GM12874 (cell line): ENCODE data around the gene EXO1.

Source experiments
- TF ChIP-seq, protein P1 (sequence below): IDR thresholded peaks from 2 replicates; pipeline ENCODE4 v1.5.1; 2011; ENCODE audit warnings: low read depth, mild to moderate bottlenecking, control low read depth, low read length, moderate library complexity; ENCODE audit not compliant: insufficient read depth

The EXO1 gene

GRCh38 chr1:241847796-241848685 is at the start of gene EXO1:
Gene EXO1, plus strand, starts transcription at chr1:241848204. Its CDS starts 2,222 bp downstream, at chr1:241850426.
- TF ChIP-seq, protein P1, sequence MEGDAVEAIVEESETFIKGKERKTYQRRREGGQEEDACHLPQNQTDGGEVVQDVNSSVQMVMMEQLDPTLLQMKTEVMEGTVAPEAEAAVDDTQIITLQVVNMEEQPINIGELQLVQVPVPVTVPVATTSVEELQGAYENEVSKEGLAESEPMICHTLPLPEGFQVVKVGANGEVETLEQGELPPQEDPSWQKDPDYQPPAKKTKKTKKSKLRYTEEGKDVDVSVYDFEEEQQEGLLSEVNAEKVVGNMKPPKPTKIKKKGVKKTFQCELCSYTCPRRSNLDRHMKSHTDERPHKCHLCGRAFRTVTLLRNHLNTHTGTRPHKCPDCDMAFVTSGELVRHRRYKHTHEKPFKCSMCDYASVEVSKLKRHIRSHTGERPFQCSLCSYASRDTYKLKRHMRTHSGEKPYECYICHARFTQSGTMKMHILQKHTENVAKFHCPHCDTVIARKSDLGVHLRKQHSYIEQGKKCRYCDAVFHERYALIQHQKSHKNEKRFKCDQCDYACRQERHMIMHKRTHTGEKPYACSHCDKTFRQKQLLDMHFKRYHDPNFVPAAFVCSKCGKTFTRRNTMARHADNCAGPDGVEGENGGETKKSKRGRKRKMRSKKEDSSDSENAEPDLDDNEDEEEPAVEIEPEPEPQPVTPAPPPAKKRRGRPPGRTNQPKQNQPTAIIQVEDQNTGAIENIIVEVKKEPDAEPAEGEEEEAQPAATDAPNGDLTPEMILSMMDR: peak; percentile 71

- TF ChIP-seq, protein P1: no peak
These were observed 48.6 kb upstream of the EXO1 start for GRCh38 chr1:241799416-241799815.

DNA sequence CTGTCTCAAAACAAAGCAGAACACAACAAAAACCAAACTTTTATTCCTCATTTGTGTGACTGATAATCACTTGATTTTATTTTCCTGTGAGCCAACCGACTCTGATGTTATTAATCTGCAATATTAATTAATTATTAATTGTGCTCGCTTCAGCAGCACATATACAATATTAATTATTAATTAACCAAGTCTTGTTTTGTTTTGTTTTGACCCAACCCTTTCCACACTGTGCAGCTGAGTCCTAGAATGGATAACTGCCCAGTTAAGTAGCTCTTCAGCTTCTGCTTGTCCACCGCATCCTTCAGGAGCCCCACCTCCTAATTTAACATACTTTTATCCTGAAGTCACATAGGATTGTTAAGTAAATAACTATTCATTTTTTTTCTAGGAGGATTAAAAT is 47.4 kb upstream of the EXO1 start:
- TF ChIP-seq, protein P1: no peak

- TF ChIP-seq, protein P1: no peak
These were observed 45.1 kb upstream of the EXO1 start for GRCh38 chr1:241802863-241803262.

DNA sequence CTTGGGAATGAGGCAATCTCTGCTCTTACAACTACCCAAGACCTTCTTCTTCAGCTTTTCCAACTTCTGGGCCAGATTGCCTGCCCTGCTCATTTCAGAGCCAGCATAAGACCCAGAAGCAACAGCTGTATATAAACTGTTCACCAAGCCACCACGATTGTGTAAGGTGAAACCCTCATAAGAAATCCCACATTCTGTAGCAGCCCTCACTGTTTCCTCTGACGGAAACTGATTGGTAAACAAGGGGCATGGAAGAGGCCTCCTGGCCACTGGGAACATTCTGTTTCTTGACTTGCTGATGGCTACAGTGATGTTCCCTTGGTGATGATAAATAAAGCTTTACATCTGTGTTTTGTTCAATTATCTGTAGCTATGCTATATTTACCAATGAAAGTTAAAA is 39.7 kb upstream of the EXO1 start:
- TF ChIP-seq, protein P1: no peak

DNA sequence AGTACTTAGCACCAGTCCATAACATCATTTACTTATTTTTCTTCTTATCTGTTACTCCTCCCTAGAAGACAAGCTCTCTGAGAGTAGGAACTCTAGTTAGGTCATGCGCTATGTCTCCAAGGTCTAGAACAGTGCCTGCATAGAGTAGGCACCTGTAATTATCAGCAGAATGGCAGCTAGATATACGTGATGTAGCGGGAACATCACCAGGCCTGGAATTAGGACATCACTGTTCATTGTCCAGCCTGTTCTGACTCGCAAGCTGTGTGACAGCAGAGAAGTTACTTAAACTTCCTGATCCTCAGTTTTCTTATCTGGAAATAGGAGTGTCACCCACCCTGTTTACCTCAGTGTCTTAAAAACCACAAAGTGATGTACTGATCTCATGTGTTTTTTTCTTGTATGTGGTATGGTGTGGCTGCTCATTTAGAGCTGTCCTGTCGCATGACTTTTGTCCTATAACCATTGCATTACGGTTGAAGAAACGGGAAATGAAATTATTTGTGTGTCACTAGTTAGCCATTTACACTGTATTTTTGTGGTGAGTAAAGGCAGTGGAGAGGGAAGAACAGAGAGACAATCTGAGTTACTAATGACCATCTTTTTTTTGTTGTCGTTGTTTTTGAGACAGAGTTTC is 37.1 kb upstream of the EXO1 start:
- TF ChIP-seq, protein P1: no peak

- TF ChIP-seq, protein P1: no peak
These were observed 34.2 kb upstream of the EXO1 start for GRCh38 chr1:241813768-241814320.
